Activated T-cell treated with anti-CD3 and anti-CD28 coated beads, Interleukin-2, amount 50 U/mL, for 72 hours (primary cell): ENCODE measurements around the gene TICAM1. TPM values are rescaled to one million over a fixed set of nuclear protein-coding genes. Genes with fewer than 3 reads are reported as not detected.
A peak's percentile ranks its signal among the peaks of the same experiment; 100 is the strongest.

ENCODE experiments used
- ATAC-seq, 2 donors: fragments of 150-1000 bp; cut with Tn5 transposase; replicated peaks in 1 of 2; 2 replicates each; pipeline ENCODE4 v1.10.0; 2021; ENCODE audit warnings: moderate library complexity in 2 of 2, mild to moderate bottlenecking in 1 of 2
- DNase-seq, 2 donors: peaks; one replicate each; pipeline ENCODE4 v3.0.0; 2021 to 2022; ENCODE audit warnings: mixed read lengths in 1 of 2
- H3K27ac Mint-ChIP-seq: one replicate; pipeline ENCODE4 v1.8.0; 2022; ENCODE audit warnings: mild to moderate bottlenecking, moderate library complexity, mixed read lengths
- H3K27me3 Mint-ChIP-seq: one replicate; pipeline ENCODE4 v1.8.0; 2022; ENCODE audit warnings: low read depth, mixed read lengths
- H3K36me3 Mint-ChIP-seq, 2 donors: one replicate each; pipeline ENCODE4 v1.8.0; 2022; ENCODE audit warnings: mixed read lengths in 2 of 2, mild to moderate bottlenecking in 1 of 2; ENCODE audit not compliant: insufficient read depth in 2 of 2
- H3K4me1 Mint-ChIP-seq: one replicate; pipeline ENCODE4 v1.8.0; 2022; ENCODE audit warnings: low read depth, mixed read lengths
- H3K4me3 Mint-ChIP-seq, 2 donors: one replicate each; pipeline ENCODE4 v1.8.0; 2022; ENCODE audit warnings: mild to moderate bottlenecking in 2 of 2, mixed read lengths in 2 of 2, moderate library complexity in 2 of 2
- H3K9me3 Mint-ChIP-seq, 2 donors: one replicate each; pipeline ENCODE4 v1.8.0; 2022; ENCODE audit warnings: mixed read lengths in 2 of 2
- total RNA-seq, 2 donors: library from RNA; stranded (reverse); gene quantifications; one replicate each; pipeline ENCODE4 v1.2.3, GENCODE V29; 2022

Gene TICAM1
- total RNA-seq, 2 donors from 2014 or later = 18.7 to 20.5 TPM

GRCh38 chr19:4768934-4769777, 62.4 kb downstream of the TICAM1 start:
- peak; percentile 71 to 73 for ATAC-seq
- H3K4me1 Mint-ChIP-seq = peaks cover 6% of the 10 kb centered on the region
- peaks cover 20% of the 10 kb centered on the region for H3K27me3 Mint-ChIP-seq
- DNase-seq = peak; percentile 85 to 86
- H3K9me3 Mint-ChIP-seq = peaks cover 0 to 3% of the 10 kb centered on the region in 2 donors
- H3K36me3 Mint-ChIP-seq = no peaks in the 10 kb centered on the region
- no peak overlapping the region for H3K27ac Mint-ChIP-seq
- no peak overlapping the region for H3K4me3 Mint-ChIP-seq

Other genes starting within 250 kb of the TICAM1 start
- gene TNFAIP8L1, start 192.2 kb downstream of the TICAM1 start, total RNA-seq = 10 to 100 TPM; 22.1 to 25.7 TPM
- 10 to 100 TPM; 51.9 to 78.8 TPM for gene MYDGF, start 161.4 kb downstream of the TICAM1 start, total RNA-seq
- 10 to 100 TPM; 58.8 to 61.0 TPM for gene DPP9, start 107.9 kb downstream of the TICAM1 start, total RNA-seq
- 10 to 100 TPM in 1 of 2 donors, 1 to 10 TPM in 1; 9.8 to 11.8 TPM for gene FEM1A, start 40.0 kb downstream of the TICAM1 start, total RNA-seq
- 10 to 100 TPM; 43.7 to 44.6 TPM for gene PLIN3, start 36.0 kb upstream of the TICAM1 start, total RNA-seq
- under 1 TPM; 0.72 to 0.76 TPM for gene ARRDC5, start 71.2 kb upstream of the TICAM1 start, total RNA-seq
- 100 to 1,000 TPM in 1 of 2 donors, 10 to 100 TPM in 1; 76.4 to 110 TPM for gene UHRF1, start 77.8 kb upstream of the TICAM1 start, total RNA-seq
- gene KDM4B, start 137.4 kb upstream of the TICAM1 start, total RNA-seq = 10 to 100 TPM; 31.3 to 37.1 TPM